NCI-H524 (cell line): ENCODE data around the gene TSPAN18.

Experiments
- DNase-seq, 2 experiments: peaks; one replicate each; lab custom pipeline; 2025; lab: John Stamatoyannopoulos, UW

The TSPAN18 gene

GRCh38 chr11:44737245-44738085 lies 10.7 kb downstream of the TSPAN18 start:
- DNase-seq, result peak; percentile 78 to 89

- peak in 1 of 2 experiments; percentile 24 for DNase-seq
Observed at GRCh38 chr11:44738791-44739190, 12.0 kb downstream of the TSPAN18 start.

- no peak for DNase-seq
Observed at GRCh38 chr11:44740967-44741366, 14.2 kb downstream of the TSPAN18 start.

GRCh38 chr11:44741976-44742375 lies 15.2 kb downstream of the TSPAN18 start:
- DNase-seq, result no peak

GRCh38 chr11:44742508-44743246 lies 15.9 kb downstream of the TSPAN18 start:
- DNase-seq, result no peak

GRCh38 chr11:44743326-44743725 lies 16.6 kb downstream of the TSPAN18 start:
- DNase-seq, result no peak

- DNase-seq, result peak in 1 of 2 experiments; percentile 74
Observed at GRCh38 chr11:44743959-44744557, 17.3 kb downstream of the TSPAN18 start.

GRCh38 chr11:44746894-44747293 lies 20.1 kb downstream of the TSPAN18 start:
- peak in 1 of 2 experiments; percentile 38 for DNase-seq

GRCh38 chr11:44747316-44747715 lies 20.6 kb downstream of the TSPAN18 start:
- DNase-seq, result no peak

GRCh38 chr11:44747836-44748235 lies 21.1 kb downstream of the TSPAN18 start:
- DNase-seq, result no peak

- no peak for DNase-seq
Observed at GRCh38 chr11:44748606-44749005, 21.8 kb downstream of the TSPAN18 start.

GRCh38 chr11:44749189-44749588 lies 22.4 kb downstream of the TSPAN18 start:
- no peak for DNase-seq

GRCh38 chr11:44750551-44751465 lies 24.0 kb downstream of the TSPAN18 start:
- DNase-seq, result no peak

GRCh38 chr11:44752300-44752699 lies 25.5 kb downstream of the TSPAN18 start:
- no peak for DNase-seq

GRCh38 chr11:44752713-44753112 lies 26.0 kb downstream of the TSPAN18 start:
- no peak for DNase-seq

- DNase-seq, result no peak
Observed at GRCh38 chr11:44753961-44754645, 27.3 kb downstream of the TSPAN18 start.

- DNase-seq, result peak in 1 of 2 experiments; percentile 55
Observed at GRCh38 chr11:44754876-44755555, 28.3 kb downstream of the TSPAN18 start.

- no peak for DNase-seq
Observed at GRCh38 chr11:44755556-44756523, 29.1 kb downstream of the TSPAN18 start.

GRCh38 chr11:44758983-44759382 lies 32.2 kb downstream of the TSPAN18 start:
- no peak for DNase-seq
